GM13976 (cell line): ENCODE results near the gene FTO.

ENCODE experiments used
- DNase-seq: peaks from one replicate; pipeline ENCODE4 v3.0.0; 2012; ENCODE audit warnings: low spot score
- CTCF ChIP-seq: IDR thresholded peaks from 2 replicates; pipeline ENCODE4 v1.5.1; 2012; ENCODE audit warnings: borderline replicate concordance, mild to moderate bottlenecking; ENCODE audit not compliant: insufficient read depth; ENCODE audit errors: extremely low read depth, missing control alignments, control extremely low read depth
- in situ Hi-C: fragments of 300-500 bp; cut with MboI; formaldehyde crosslinking; loops from one replicate; pipeline ENCODE4 v1.12.0; 2022; ENCODE audit warnings: low sequenced_read_pairs, mixed read lengths, inconsistent platforms; ENCODE audit not compliant: unreplicated experiment

Gene FTO

GRCh38 chr16:54158986-54159385, 455.0 kb downstream of the FTO start:
- no peak for DNase-seq
- no peak for TF ChIP-seq CTCF
- in situ Hi-C loops = no loop called here

- DNase-seq = no peak
- TF ChIP-seq CTCF = no peak
- in situ Hi-C loops = no loop called here
Observed at GRCh38 chr16:54159490-54160080, 455.6 kb downstream of the FTO start.

- no peak for TF ChIP-seq CTCF
- in situ Hi-C loops = no loop called here
- no peak for DNase-seq
Observed at GRCh38 chr16:54160252-54160860, 456.4 kb downstream of the FTO start.

- no peak for TF ChIP-seq CTCF
- no peak for DNase-seq
- in situ Hi-C loops = no loop called here
Observed at GRCh38 chr16:54160939-54161897, 457.3 kb downstream of the FTO start.

DNA sequence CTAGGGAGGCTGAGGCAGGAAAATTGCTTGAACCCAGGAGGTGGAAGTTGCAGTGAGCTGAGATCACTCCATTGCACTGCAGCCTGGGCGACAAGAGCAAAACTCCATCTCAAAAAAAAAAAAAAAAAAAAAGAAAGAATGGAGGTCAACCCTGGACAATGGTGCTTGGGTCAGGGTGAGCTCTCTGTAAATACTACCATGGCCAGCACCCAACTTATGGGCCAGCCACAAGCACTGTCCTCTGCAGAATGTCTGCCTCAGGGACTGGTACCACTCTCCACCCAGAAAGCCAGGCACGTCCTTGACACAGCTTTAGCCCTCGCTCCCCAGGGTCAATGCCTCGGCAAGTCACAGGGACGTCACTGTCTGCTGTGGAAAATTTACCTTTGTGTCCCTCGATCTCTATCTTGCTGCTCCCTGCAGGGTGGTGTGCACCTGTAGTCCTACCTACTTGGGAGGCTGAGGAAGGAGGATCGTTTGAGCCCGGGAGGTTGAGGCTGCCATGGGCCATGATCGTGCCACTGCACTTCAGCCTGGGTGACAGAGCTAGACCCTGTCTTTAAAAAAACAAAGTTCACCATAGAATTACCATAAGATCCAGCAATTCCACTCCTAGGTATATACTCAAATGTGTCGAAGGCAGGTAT, 459.4 kb downstream of the FTO start:
- TF ChIP-seq CTCF = no peak
- no peak for DNase-seq
- in situ Hi-C loops = no loop called here

- TF ChIP-seq CTCF = no peak
- DNase-seq = no peak
Observed at GRCh38 chr16:54164789-54165173, 460.8 kb downstream of the FTO start.

More at GRCh38 chr16:54164789-54165173, 460.8 kb downstream of the FTO start:
- in situ Hi-C loops = no loop called here
